ENCODE results near the gene SRPRB. TPM values are rescaled to one million over a fixed set of nuclear protein-coding genes. Genes with fewer than 3 reads are reported as not detected.

Gene SRPRB
- total RNA-seq, 1 donor from 2014 or later, result 80.9 TPM

DNA sequence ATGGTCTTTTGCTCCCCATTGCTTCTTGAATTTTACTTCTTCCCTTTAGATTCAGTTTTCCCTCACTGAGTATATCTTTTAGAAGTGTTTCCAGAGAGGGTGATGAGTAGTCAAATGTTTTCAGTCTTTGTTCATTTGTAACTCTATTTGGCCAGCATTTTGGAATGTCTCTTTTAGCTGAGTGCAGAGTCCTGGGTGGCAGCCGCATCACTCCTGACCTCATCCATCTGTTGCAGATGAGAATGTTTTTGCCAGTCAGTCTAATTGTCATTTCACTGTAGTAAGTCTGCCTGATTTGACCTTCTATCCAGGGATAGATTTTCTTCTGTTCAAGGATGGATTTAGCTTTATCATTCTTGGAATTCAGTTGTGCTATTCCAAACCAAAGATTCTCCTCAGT is 7.3 kb downstream of the SRPRB start:
- peaks cover 4% of the 10 kb centered on the region for H3K4me1 Mint-ChIP-seq (ENCODE audit: unreplicated experiment)
- H3K36me3 Mint-ChIP-seq, result peaks cover 42% of the 10 kb centered on the region
- H3K9me3 Mint-ChIP-seq, result no peaks in the 10 kb centered on the region
- no peak for DNase-seq (ENCODE audit: extremely low spot score, unreplicated experiment)
- H3K4me3 Mint-ChIP-seq, result no peak overlapping the region
- TF ChIP-seq, protein P1, sequence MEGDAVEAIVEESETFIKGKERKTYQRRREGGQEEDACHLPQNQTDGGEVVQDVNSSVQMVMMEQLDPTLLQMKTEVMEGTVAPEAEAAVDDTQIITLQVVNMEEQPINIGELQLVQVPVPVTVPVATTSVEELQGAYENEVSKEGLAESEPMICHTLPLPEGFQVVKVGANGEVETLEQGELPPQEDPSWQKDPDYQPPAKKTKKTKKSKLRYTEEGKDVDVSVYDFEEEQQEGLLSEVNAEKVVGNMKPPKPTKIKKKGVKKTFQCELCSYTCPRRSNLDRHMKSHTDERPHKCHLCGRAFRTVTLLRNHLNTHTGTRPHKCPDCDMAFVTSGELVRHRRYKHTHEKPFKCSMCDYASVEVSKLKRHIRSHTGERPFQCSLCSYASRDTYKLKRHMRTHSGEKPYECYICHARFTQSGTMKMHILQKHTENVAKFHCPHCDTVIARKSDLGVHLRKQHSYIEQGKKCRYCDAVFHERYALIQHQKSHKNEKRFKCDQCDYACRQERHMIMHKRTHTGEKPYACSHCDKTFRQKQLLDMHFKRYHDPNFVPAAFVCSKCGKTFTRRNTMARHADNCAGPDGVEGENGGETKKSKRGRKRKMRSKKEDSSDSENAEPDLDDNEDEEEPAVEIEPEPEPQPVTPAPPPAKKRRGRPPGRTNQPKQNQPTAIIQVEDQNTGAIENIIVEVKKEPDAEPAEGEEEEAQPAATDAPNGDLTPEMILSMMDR (conservative IDR thresholded peaks at IDR 0.05), result no peak
- H3K27me3 Mint-ChIP-seq, result no peaks in the 10 kb centered on the region
- H3K27ac Mint-ChIP-seq, result no peak overlapping the region

DNA sequence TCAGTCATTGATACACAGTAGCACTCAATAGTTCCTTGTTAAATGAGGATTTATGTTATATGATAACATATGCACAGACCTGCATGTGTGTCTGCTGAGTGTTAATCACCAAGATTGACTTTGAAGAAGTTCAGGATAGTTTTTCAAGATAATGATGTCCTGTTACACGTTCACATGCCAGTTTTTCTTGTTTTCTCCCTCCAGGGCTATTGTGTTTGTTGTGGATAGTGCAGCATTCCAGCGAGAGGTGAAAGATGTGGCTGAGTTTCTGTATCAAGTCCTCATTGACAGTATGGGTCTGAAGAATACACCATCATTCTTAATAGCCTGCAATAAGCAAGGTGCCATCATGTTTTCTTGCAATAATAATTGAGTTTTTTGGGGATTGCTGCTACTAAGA is 9.8 kb downstream of the SRPRB start:
- Mint-ChIP-seq H3K4me3 (peak overlapping the region; percentile 5), H3K36me3 (peaks cover 26% of the 10 kb centered on the region), H3K4me1 (ENCODE audit: unreplicated experiment) (no peaks in the 10 kb centered on the region), H3K9me3 (no peaks in the 10 kb centered on the region), H3K27ac (peak overlapping the region; percentile 0), H3K27me3 (no peaks in the 10 kb centered on the region)
- TF ChIP-seq, protein P1 (conservative IDR thresholded peaks at IDR 0.05), result no peak
- no peak for DNase-seq (ENCODE audit: extremely low spot score, unreplicated experiment)

DNA sequence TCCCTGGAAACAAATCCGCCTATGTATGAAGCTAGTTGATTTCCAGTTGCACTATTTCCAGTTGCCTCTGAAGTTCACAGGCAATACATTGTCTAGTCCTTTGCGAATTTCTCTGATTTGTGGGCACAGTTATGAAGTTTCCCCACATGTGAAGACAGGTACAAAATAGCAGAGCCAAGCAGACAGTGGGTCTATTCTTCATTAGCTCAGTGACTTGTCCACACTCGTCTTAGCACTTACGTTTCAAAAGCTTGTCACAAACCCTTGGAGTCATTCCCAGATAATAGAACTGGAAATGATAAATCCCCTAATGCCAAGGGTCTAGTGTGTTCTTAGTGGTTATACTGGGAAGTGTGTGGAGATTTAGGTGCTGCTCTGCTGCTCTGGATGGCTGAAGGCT is 14.5 kb downstream of the SRPRB start:
- TF ChIP-seq, protein P1 (conservative IDR thresholded peaks at IDR 0.05), result no peak
- Mint-ChIP-seq H3K4me1 (ENCODE audit: unreplicated experiment) (peaks cover 4% of the 10 kb centered on the region), H3K4me3 (no peak overlapping the region), H3K36me3 (peaks cover 34% of the 10 kb centered on the region), H3K27me3 (no peaks in the 10 kb centered on the region), H3K9me3 (no peaks in the 10 kb centered on the region), H3K27ac (peak overlapping the region; percentile 42)
- DNase-seq (ENCODE audit: extremely low spot score, unreplicated experiment), result no peak

DNA sequence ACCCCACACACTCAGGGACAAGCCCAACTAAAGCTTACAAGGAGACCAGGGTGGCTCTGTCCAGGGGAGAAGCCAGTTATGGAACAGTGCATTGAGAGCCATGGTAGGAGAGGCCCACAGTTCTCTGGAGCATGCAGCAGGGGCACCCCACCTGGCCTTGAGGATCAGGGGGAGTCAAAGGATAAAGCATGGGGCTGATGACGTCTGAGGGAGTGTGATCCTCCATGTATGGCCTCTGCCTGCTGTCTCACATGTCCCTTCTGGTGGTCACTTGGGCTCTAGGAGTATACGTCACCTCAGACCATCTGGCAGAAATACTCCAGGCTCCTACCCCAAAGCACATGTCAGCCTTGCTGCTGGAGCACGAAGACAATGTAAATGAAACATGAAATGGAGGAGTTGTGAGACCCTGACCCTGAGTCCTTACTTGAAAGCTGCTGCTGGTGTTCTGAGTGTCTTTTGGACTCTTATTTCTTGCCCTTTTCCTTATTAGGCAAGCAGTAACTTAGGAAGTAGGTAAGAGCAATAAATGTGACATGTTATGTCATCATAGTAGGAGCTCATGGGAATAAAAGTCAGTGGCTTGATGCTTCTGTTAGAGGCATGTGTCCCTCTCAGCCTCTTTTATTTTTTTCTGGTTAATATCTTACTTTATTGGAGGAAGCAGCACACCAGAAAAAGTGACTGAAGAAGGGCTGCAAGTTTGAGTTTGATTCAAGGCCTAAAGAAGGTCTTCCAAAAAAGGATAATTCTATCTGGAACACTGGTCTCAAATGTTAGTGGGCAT is 15.5 kb downstream of the SRPRB start:
- no peaks in the 10 kb centered on the region for H3K9me3 Mint-ChIP-seq
- H3K27me3 Mint-ChIP-seq, result no peaks in the 10 kb centered on the region
- H3K4me3 Mint-ChIP-seq, result no peak overlapping the region
- H3K36me3 Mint-ChIP-seq, result peaks cover 34% of the 10 kb centered on the region
- DNase-seq (ENCODE audit: extremely low spot score, unreplicated experiment), result no peak
- TF ChIP-seq, protein P1 (conservative IDR thresholded peaks at IDR 0.05), result no peak
- peaks cover 4% of the 10 kb centered on the region for H3K4me1 Mint-ChIP-seq (ENCODE audit: unreplicated experiment)
- H3K27ac Mint-ChIP-seq, result peak overlapping the region; percentile 42

DNA sequence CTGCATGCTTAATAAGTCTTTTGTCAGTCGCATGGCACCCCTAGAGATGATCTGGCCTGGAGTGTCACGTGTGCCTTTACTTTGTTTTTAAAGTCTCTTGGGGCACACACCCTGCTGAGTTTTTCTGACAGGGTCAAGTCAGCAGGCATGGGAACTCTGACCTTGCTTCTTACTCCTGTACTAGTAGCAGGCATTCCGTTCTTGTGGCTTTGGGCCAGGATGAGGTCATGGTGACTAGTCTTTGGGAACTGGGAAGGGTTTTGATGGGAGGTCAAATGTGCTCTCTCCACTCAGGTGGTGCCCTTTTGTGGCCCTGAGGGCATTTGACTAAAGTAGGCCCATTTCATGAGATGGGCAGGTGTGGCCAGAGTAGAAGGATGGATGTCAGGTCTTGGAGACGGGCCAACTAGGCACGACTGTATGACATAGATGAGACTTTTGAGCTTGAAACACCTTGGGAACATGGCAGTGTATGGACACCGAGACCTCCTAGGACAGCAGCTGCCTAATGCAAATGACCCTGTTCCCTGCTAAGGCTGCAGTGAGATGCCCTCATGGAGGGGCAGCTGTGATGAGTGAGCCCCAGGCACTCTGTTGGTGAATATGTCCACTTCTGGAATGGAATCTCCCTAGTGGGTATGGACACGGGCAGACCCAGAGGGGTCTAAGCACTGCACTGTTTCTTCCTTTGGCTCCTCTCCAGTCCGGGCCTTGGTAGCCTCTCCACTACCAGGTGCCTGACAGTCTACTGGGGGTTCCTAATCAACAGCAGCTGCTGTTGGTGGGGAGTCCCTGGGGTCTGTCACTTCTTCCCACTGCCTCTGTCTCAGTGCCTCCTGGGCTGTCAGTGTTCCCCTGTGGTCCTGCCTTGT is 16.4 kb downstream of the SRPRB start:
- Mint-ChIP-seq H3K4me3 (no peak overlapping the region), H3K36me3 (peaks cover 40% of the 10 kb centered on the region), H3K9me3 (no peaks in the 10 kb centered on the region), H3K27me3 (no peaks in the 10 kb centered on the region), H3K4me1 (ENCODE audit: unreplicated experiment) (peaks cover 4% of the 10 kb centered on the region), H3K27ac (no peak overlapping the region)
- TF ChIP-seq, protein P1 (conservative IDR thresholded peaks at IDR 0.05), result peak; percentile 22
- DNase-seq (ENCODE audit: extremely low spot score, unreplicated experiment), result no peak

Data from type B pancreatic cell (in vitro differentiated cells).